Neural cell (in vitro differentiated cells): Measurements from ENCODE around the gene GSDMA.

Experiments
- POLR2AphosphoS5 ChIP-seq: IDR thresholded peaks from 2 replicates; pipeline ENCODE4 v1.6.1; 2012
- RAD21 ChIP-seq: fragments of 450-650 bp; conservative IDR thresholded peaks from 2 replicates; pipeline ENCODE4 v1.6.1; 2014; ENCODE audit warnings: antibody characterized with exemption, mild to moderate bottlenecking, moderate library complexity
- SMC3 ChIP-seq: fragments of 450-650 bp; conservative IDR thresholded peaks from 2 replicates; pipeline ENCODE4 v1.6.1; 2014; ENCODE audit warnings: antibody characterized with exemption, mild to moderate bottlenecking, moderate library complexity; ENCODE audit not compliant: poor library complexity
- TF ChIP-seq, protein P1 (sequence below): fragments of 450-650 bp; IDR thresholded peaks from 2 replicates; pipeline ENCODE4 v1.5.1; 2014; ENCODE audit warnings: antibody characterized with exemption, mild to moderate bottlenecking, moderate library complexity; ENCODE audit not compliant: poor library complexity, severe bottlenecking

DNA sequence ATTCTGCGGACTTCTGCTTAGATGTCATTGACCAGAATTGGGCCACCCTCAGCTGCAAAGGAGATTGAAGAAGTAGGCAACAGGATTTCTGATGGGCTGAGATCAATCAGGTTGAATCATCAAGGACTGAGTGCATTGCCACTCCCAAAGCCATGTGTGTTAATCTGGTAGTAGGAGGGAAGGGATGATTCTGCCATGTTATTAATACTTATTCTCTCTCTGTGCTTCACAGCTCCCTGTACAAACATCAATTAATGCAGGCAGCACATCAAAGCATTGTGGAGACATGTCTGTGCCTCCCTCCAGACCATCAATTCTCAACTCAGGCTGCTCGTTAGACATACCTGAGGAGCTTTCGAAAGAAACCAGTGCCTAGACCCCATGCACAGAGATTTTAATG lies 23.7 kb upstream of the GSDMA start:
- TF ChIP-seq, protein P1, sequence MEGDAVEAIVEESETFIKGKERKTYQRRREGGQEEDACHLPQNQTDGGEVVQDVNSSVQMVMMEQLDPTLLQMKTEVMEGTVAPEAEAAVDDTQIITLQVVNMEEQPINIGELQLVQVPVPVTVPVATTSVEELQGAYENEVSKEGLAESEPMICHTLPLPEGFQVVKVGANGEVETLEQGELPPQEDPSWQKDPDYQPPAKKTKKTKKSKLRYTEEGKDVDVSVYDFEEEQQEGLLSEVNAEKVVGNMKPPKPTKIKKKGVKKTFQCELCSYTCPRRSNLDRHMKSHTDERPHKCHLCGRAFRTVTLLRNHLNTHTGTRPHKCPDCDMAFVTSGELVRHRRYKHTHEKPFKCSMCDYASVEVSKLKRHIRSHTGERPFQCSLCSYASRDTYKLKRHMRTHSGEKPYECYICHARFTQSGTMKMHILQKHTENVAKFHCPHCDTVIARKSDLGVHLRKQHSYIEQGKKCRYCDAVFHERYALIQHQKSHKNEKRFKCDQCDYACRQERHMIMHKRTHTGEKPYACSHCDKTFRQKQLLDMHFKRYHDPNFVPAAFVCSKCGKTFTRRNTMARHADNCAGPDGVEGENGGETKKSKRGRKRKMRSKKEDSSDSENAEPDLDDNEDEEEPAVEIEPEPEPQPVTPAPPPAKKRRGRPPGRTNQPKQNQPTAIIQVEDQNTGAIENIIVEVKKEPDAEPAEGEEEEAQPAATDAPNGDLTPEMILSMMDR: no peak
- TF ChIP-seq RAD21: no peak
- no peak for TF ChIP-seq POLR2AphosphoS5
- no peak for TF ChIP-seq SMC3
